ENCODE measurements around the gene ORM1.
A peak's percentile ranks its signal among the peaks of the same experiment; 100 is the strongest.

ORM1 gene

GRCh38 chr9:114365194-114365593 is 42.3 kb downstream of the ORM1 start:
- no peak overlapping the region for H3K4me3 ChIP-seq (ENCODE audit: low read depth, low read length)
- no peak for TF ChIP-seq ZNF366 (tag by site-specific recombination; conservative IDR thresholded peaks at IDR 0.05)
- TF ChIP-seq, protein P1, sequence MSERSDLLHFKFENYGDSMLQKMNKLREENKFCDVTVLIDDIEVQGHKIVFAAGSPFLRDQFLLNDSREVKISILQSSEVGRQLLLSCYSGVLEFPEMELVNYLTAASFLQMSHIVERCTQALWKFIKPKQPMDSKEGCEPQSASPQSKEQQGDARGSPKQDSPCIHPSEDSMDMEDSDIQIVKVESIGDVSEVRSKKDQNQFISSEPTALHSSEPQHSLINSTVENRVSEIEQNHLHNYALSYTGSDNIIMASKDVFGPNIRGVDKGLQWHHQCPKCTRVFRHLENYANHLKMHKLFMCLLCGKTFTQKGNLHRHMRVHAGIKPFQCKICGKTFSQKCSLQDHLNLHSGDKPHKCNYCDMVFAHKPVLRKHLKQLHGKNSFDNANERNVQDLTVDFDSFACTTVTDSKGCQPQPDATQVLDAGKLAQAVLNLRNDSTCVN (tag by site-specific recombination; optimal IDR thresholded peaks at IDR 0.05): no peak
- TF ChIP-seq, protein P2, sequence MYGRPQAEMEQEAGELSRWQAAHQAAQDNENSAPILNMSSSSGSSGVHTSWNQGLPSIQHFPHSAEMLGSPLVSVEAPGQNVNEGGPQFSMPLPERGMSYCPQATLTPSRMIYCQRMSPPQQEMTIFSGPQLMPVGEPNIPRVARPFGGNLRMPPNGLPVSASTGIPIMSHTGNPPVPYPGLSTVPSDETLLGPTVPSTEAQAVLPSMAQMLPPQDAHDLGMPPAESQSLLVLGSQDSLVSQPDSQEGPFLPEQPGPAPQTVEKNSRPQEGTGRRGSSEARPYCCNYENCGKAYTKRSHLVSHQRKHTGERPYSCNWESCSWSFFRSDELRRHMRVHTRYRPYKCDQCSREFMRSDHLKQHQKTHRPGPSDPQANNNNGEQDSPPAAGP (tag by site-specific recombination; IDR thresholded peaks at IDR 0.05): no peak
- no peak for TF ChIP-seq ZNF518A (tag by site-specific recombination; conservative IDR thresholded peaks at IDR 0.05; ENCODE audit: low read depth)
- no peak for TF ChIP-seq ZNF658 (tag by site-specific recombination; IDR thresholded peaks at IDR 0.05)
- no peak for TF ChIP-seq ZNF530 (tag by site-specific recombination; IDR thresholded peaks at IDR 0.05; ENCODE audit: low read depth)
- TF ChIP-seq ZBTB6 (tag by site-specific recombination; IDR thresholded peaks at IDR 0.05): no peak
- no peak for TF ChIP-seq GLI4 (tag by site-specific recombination; IDR thresholded peaks at IDR 0.05)
- TF ChIP-seq IKZF3 (tag by site-specific recombination; IDR thresholded peaks at IDR 0.05): no peak
- TF ChIP-seq, protein P3, sequence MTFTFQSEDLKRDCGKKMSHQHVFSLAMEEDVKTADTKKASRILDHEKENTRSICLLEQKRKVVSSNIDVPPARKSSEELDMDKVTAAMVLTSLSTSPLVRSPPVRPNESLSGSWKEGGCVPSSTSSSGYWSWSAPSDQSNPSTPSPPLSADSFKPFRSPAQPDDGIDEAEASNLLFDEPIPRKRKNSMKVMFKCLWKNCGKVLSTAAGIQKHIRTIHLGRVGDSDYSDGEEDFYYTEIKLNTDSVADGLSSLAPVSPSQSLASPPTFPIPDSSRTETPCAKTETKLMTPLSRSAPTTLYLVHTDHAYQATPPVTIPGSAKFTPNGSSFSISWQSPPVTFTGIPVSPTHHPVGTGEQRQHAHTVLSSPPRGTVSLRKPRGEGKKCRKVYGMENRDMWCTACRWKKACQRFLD (tag by site-specific recombination; IDR thresholded peaks at IDR 0.05): no peak
- TF ChIP-seq ZSCAN23 (tag by site-specific recombination; IDR thresholded peaks at IDR 0.05): no peak
- H3K36me3 ChIP-seq (ENCODE audit: control insufficient read depth in 2 of 2, insufficient read depth in 1 of 2, low read length in 2 of 2): no peaks in the 10 kb centered on the region
- POLR2A ChIA-PET: no interaction called here
- H3K27ac ChIP-seq (ENCODE audit: extremely low read depth, low read depth, low read length): no peak overlapping the region
- CTCF ChIA-PET: interaction anchor here (1.0 to 1.5 kb wide), 4 partner anchors 12 to 57 kb away, joined by 3 to 8 read pairs (median 4); no protein-coding TSS in a partner anchor
- no peaks in the 10 kb centered on the region for H3K9me3 ChIP-seq (ENCODE audit: control insufficient read depth, insufficient read depth, low read depth, low read length)
- H3K4me1 ChIP-seq (ENCODE audit: control insufficient read depth, insufficient read depth, low read length): no peaks in the 10 kb centered on the region

DNA sequence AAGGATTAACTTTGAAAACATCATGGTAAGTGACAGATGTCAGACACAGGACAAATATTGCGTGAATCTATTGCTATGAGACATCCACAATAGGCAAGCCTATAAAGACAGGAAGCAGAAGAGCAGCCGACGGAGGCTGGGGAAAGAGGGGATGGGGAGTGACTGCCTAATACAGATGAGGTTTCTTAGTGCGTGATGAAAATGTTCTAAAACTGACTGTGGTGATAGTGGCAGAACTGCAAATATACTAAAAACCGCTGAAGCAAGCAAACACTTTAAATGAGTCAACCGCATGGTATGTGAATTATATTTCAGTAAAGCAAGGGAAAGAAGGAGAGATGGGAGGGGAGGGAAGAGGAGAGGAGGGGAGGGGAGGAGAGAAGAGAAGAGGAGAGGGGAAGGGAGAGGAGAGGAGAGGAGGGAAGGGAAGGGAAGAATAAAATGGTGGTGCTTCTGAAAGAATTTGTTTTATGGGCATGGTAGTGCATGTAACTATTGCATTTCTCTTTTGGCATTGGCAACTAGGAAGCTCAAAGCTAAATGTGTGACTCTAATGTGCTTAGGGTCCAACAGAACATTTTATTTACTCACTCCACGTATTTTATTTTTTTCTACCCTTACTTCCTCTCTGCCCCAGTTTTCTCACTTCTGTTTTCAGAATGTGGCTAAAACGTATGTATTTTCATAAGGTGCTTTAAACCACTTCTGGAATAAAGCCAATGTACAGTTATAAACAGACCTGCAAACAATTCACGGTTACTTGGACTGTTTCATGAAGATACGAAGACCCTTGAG is 43.6 kb downstream of the ORM1 start:
- Histone ChIP-seq H3K27ac (ENCODE audit: extremely low read depth, low read depth, low read length) (no peak overlapping the region), H3K36me3 (ENCODE audit: control insufficient read depth in 2 of 2, insufficient read depth in 1 of 2, low read length in 2 of 2) (no peaks in the 10 kb centered on the region), H3K4me3 (ENCODE audit: low read depth, low read length) (no peak overlapping the region), H3K9me3 (ENCODE audit: control insufficient read depth, insufficient read depth, low read depth, low read length) (no peaks in the 10 kb centered on the region), H3K4me1 (ENCODE audit: control insufficient read depth, insufficient read depth, low read length) (no peaks in the 10 kb centered on the region)
- POLR2A ChIA-PET: interaction anchor here (1.0 kb wide), 1 partner anchor 24 kb away, joined by 3 read pairs; no protein-coding TSS in a partner anchor
- CTCF ChIA-PET: interaction anchor here (1.0 kb wide), 5 partner anchors 10 to 287 kb away, joined by 3 to 8 read pairs (median 3); no protein-coding TSS in a partner anchor
- TF ChIP-seq PRDM6 (tag by site-specific recombination; IDR thresholded peaks at IDR 0.05): peak; percentile 60
- TF ChIP-seq PRDM1 (tag by site-specific recombination; IDR thresholded peaks at IDR 0.05): 0 out of 2 replicates have a peak, but pooled peaks have one; percentile 29
- TF ChIP-seq MZF1 (tag by site-specific recombination; IDR thresholded peaks at IDR 0.05; ENCODE audit: borderline replicate concordance): peak; percentile 34; the same call in 1 of the 2 replicates
- no peak for TF ChIP-seq ZFP3 (tag by site-specific recombination; IDR thresholded peaks at IDR 0.05; ENCODE audit: low read depth)
- TF ChIP-seq ZNF76 (tag by site-specific recombination; IDR thresholded peaks at IDR 0.05; ENCODE audit: borderline replicate concordance, low read depth): no peak
- TF ChIP-seq PRDM4 (tag by site-specific recombination; IDR thresholded peaks at IDR 0.05): no peak

All from HEK293 (cell line).